DND-41 (cell line): ENCODE results near the gene UBE2H.

Experiments used
- ATAC-seq: fragments of 200-7000 bp; cut with Tn5 transposase; 3 replicates; pipeline ENCODE4 v1.9.1; 2021; ENCODE audit warnings: low read depth; ENCODE audit not compliant: insufficient read depth
- DNase-seq: peaks from one replicate; pipeline ENCODE4 v3.0.0-alpha.2; 2020
- H2AFZ ChIP-seq: 2 replicates; pipeline ENCODE4 v1.6.0; 2012; ENCODE audit warnings: low read depth, low read length
- H3K27ac ChIP-seq: 2 replicates; pipeline ENCODE4 v1.5.1; 2012; ENCODE audit warnings: low read length, inconsistent platforms
- H3K27me3 ChIP-seq: fragments of 200-600 bp; sonication (generic); 2 replicates; pipeline ENCODE4 v1.6.0; 2012; ENCODE audit warnings: low read length, mild to moderate bottlenecking, inconsistent platforms; ENCODE audit not compliant: insufficient read depth, poor library complexity
- H3K36me3 ChIP-seq: 2 replicates; pipeline ENCODE4 v1.5.1; 2012; ENCODE audit warnings: low read length, inconsistent platforms; ENCODE audit not compliant: insufficient read depth
- H3K4me1 ChIP-seq: 2 replicates; pipeline ENCODE4 v1.5.1; 2012; ENCODE audit warnings: mild to moderate bottlenecking, low read length; ENCODE audit not compliant: insufficient read depth
- H3K4me2 ChIP-seq: 2 replicates; pipeline ENCODE4 v1.6.0; 2012; ENCODE audit warnings: mild to moderate bottlenecking, moderate library complexity, low read length, inconsistent platforms; ENCODE audit not compliant: insufficient read depth
- H3K4me3 ChIP-seq, 2 experiments: fragments of 200-600 bp in 1 of 2; shearing (Covaris generic) in 1 of 2; 2 replicates each; pipeline ENCODE4 v1.5.1; 2012 to 2016; ENCODE audit warnings: inconsistent platforms in 2 of 2, low read length in 2 of 2, mild to moderate bottlenecking in 2 of 2, low read depth in 1 of 2, moderate library complexity in 1 of 2
- H3K79me2 ChIP-seq: 2 replicates; pipeline ENCODE4 v1.6.0; 2012; ENCODE audit warnings: low read length, inconsistent platforms; ENCODE audit not compliant: insufficient read depth
- H3K9ac ChIP-seq: 2 replicates; pipeline ENCODE4 v1.6.0; 2012; ENCODE audit warnings: low read depth, mild to moderate bottlenecking, inconsistent platforms, low read length, moderate library complexity
- H3K9me3 ChIP-seq: 2 replicates; pipeline ENCODE4 v1.5.1; 2012; ENCODE audit warnings: low read length, moderate library complexity, mild to moderate bottlenecking, inconsistent platforms; ENCODE audit not compliant: insufficient read depth, severe bottlenecking
- H4K20me1 ChIP-seq: 2 replicates; pipeline ENCODE4 v1.6.0; 2012; ENCODE audit warnings: low read length; ENCODE audit not compliant: insufficient read depth
- EZH2 ChIP-seq: IDR thresholded peaks from 3 replicates; pipeline ENCODE4 v1.6.1; 2012; ENCODE audit warnings: borderline replicate concordance, low read depth, mild to moderate bottlenecking, moderate library complexity, low read length, inconsistent platforms; ENCODE audit not compliant: severe bottlenecking
- TF ChIP-seq, protein P1 (sequence below): IDR thresholded peaks from 2 replicates; pipeline ENCODE4 v1.5.1; 2012; ENCODE audit warnings: borderline replicate concordance, low read length, moderate library complexity, mild to moderate bottlenecking; ENCODE audit not compliant: poor library complexity, severe bottlenecking; ENCODE audit errors: extremely low read depth

The UBE2H gene

DNA sequence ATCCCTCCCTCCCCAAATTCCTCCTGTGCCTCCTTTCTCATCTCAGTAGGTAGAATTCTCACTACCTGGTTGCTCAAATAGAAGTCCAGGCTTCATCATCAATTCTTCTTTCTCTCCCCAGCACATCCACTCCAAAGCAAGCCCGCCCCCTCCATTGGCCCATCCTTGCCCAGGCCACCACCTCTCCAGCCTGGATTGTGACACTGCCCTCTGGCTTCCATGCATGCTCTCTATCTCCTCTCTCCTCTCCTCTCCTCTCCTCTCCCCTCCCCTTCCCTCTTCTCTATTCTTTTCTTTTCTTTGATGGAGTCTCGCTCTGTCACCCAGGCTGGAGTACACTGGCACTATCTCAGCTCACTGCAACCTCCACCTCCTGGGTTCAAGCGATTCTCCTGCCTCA lies 144.9 kb downstream of the UBE2H start:
- H3K4me1 ChIP-seq: no peaks in the 10 kb centered on the region
- no peaks in the 10 kb centered on the region for H4K20me1 ChIP-seq
- no peak for ATAC-seq

DNA sequence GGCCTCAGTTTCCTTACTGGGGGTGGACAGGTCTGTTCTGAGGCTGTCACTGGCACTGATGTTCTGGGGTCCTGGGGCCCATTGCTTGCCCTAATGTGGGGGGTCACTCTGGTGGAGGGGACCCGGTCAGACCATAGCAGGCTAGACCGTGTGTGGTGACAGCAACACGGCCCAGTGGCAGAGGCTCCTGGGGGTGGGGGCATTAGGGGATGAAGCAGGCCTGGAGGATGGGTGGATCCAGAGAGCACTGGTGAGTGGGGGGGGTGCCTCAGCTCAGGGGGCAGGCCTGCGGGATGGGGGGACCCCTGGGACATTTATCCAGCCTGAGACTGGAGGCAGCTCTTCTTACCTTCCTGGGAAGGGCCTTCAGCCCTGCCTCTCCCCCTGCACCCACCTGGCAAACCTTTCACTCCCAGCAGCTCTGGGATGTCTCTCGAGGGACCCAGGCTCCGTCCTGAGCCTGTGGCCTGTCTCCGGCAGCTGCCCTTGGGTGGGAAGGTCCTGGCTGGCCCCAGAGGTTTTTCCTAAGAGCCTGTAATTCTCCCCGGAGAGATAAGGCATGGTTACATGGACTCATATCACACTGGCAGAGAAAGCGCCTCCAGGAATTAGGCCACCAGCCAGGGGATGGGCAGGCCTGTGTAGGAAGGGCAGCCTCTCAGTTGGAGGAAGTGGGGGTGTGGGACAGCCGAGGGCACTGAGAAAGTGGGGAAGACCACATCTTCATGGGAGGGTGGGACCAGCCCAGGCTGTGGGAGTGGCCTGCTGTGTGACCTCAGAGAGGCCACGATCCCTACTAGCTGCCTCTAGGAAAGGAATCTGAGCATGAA lies 147.7 kb downstream of the UBE2H start:
- H3K36me3 ChIP-seq: no peaks in the 10 kb centered on the region
- no peak overlapping the region for H2AFZ ChIP-seq
- no peak overlapping the region for H3K4me2 ChIP-seq
- no peak for DNase-seq
- H3K9ac ChIP-seq: no peak overlapping the region
- H3K79me2 ChIP-seq: no peaks in the 10 kb centered on the region
- H3K9me3 ChIP-seq: no peaks in the 10 kb centered on the region
- ATAC-seq: 0 out of 3 replicates have a peak, but pooled peaks have one; percentile 31
- H4K20me1 ChIP-seq: no peaks in the 10 kb centered on the region
- no peak overlapping the region for H3K27ac ChIP-seq
- TF ChIP-seq EZH2: no peak
- TF ChIP-seq, protein P1, sequence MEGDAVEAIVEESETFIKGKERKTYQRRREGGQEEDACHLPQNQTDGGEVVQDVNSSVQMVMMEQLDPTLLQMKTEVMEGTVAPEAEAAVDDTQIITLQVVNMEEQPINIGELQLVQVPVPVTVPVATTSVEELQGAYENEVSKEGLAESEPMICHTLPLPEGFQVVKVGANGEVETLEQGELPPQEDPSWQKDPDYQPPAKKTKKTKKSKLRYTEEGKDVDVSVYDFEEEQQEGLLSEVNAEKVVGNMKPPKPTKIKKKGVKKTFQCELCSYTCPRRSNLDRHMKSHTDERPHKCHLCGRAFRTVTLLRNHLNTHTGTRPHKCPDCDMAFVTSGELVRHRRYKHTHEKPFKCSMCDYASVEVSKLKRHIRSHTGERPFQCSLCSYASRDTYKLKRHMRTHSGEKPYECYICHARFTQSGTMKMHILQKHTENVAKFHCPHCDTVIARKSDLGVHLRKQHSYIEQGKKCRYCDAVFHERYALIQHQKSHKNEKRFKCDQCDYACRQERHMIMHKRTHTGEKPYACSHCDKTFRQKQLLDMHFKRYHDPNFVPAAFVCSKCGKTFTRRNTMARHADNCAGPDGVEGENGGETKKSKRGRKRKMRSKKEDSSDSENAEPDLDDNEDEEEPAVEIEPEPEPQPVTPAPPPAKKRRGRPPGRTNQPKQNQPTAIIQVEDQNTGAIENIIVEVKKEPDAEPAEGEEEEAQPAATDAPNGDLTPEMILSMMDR: no peak
- no peak overlapping the region for H3K4me3 ChIP-seq
- no peaks in the 10 kb centered on the region for H3K27me3 ChIP-seq
- H3K4me1 ChIP-seq: no peaks in the 10 kb centered on the region

More for the DNA sequence above, 144.9 kb downstream of the UBE2H start:
- Histone ChIP-seq H3K9ac (no peak overlapping the region), H3K4me2 (no peak overlapping the region), H3K27ac (no peak overlapping the region), H3K4me3 (no peak overlapping the region), H3K79me2 (no peaks in the 10 kb centered on the region), H2AFZ (no peak overlapping the region), H3K9me3 (no peaks in the 10 kb centered on the region), H3K36me3 (no peaks in the 10 kb centered on the region), H3K27me3 (peaks cover 4% of the 10 kb centered on the region)
- no peak for TF ChIP-seq EZH2
- TF ChIP-seq, protein P1: no peak
- no peak for DNase-seq

- no peak overlapping the region for H3K27ac ChIP-seq
- no peak for ATAC-seq
- TF ChIP-seq EZH2: no peak
- TF ChIP-seq, protein P1: no peak
Observed at GRCh38 chr7:129804111-129804889, 148.5 kb downstream of the UBE2H start.

More at GRCh38 chr7:129804111-129804889, 148.5 kb downstream of the UBE2H start:
- no peak overlapping the region for H3K9ac ChIP-seq
- no peak overlapping the region for H2AFZ ChIP-seq
- no peaks in the 10 kb centered on the region for H3K79me2 ChIP-seq
- no peaks in the 10 kb centered on the region for H3K9me3 ChIP-seq
- H4K20me1 ChIP-seq: no peaks in the 10 kb centered on the region
- no peak for DNase-seq
- H3K36me3 ChIP-seq: no peaks in the 10 kb centered on the region
- no peak overlapping the region for H3K4me3 ChIP-seq
- no peaks in the 10 kb centered on the region for H3K4me1 ChIP-seq
- H3K4me2 ChIP-seq: no peak overlapping the region
- H3K27me3 ChIP-seq: no peaks in the 10 kb centered on the region
